H9 (cell line): ENCODE results near the gene NR5A1. TPM values are rescaled to one million over a fixed set of nuclear protein-coding genes. Genes with fewer than 3 reads are reported as not detected.

Source experiments
- DNase-seq: peaks from one replicate; pipeline ENCODE4 v3.0.0-alpha.2; 2017
- H2AFZ ChIP-seq: one replicate; pipeline ENCODE4 v1.6.1; 2013; ENCODE audit warnings: mild to moderate bottlenecking, low read length, control low read depth, moderate library complexity
- H2AK5ac ChIP-seq: 2 replicates; pipeline ENCODE4 v1.6.1; 2013; ENCODE audit warnings: low read length, control low read depth, mixed read lengths; ENCODE audit not compliant: insufficient read length
- H2BK120ac ChIP-seq: one replicate; pipeline ENCODE4 v1.6.1; 2013; ENCODE audit warnings: low read depth, mild to moderate bottlenecking, low read length, control low read depth, inconsistent platforms; ENCODE audit not compliant: poor library complexity, severe bottlenecking
- H2BK12ac ChIP-seq: 2 replicates; pipeline ENCODE4 v1.6.1; 2013; ENCODE audit warnings: low read length, control low read depth, mixed read lengths, low read depth; ENCODE audit not compliant: insufficient read length
- H2BK15ac ChIP-seq: 2 replicates; pipeline ENCODE4 v1.6.1; 2013; ENCODE audit warnings: low read depth, low read length, control low read depth
- H2BK20ac ChIP-seq: one replicate; pipeline ENCODE4 v1.6.1; 2013; ENCODE audit warnings: low read depth, mild to moderate bottlenecking, low read length, control low read depth, inconsistent platforms; ENCODE audit not compliant: poor library complexity, severe bottlenecking
- H2BK5ac ChIP-seq: 2 replicates; pipeline ENCODE4 v1.6.1; 2013; ENCODE audit warnings: low read length, control low read depth, mixed read lengths; ENCODE audit not compliant: insufficient read length
- H3K14ac ChIP-seq: 2 replicates; pipeline ENCODE4 v1.6.1; 2013; ENCODE audit warnings: low read length, control low read depth; ENCODE audit not compliant: insufficient read depth
- H3K18ac ChIP-seq: 2 replicates; pipeline ENCODE4 v1.6.1; 2013; ENCODE audit warnings: low read depth, mild to moderate bottlenecking, mixed read lengths, low read length, control low read depth; ENCODE audit not compliant: insufficient read length
- H3K23ac ChIP-seq: 2 replicates; pipeline ENCODE4 v1.6.1; 2013; ENCODE audit warnings: low read length, control low read depth, mixed read lengths, low read depth; ENCODE audit not compliant: insufficient read length
- H3K23me2 ChIP-seq: 2 replicates; pipeline ENCODE4 v1.6.1; 2013; ENCODE audit warnings: low read depth, mild to moderate bottlenecking, mixed read lengths, low read length, control low read depth; ENCODE audit not compliant: insufficient read length, poor library complexity, severe bottlenecking
- H3K27ac ChIP-seq: 2 replicates; pipeline ENCODE4 v1.5.1; 2013; ENCODE audit warnings: low read length, control low read depth, mixed read lengths, low read depth; ENCODE audit not compliant: insufficient read length
- H3K27me3 ChIP-seq: 2 replicates; pipeline ENCODE4 v1.6.1; 2013; ENCODE audit warnings: low read length, control low read depth, inconsistent platforms; ENCODE audit not compliant: insufficient read depth
- H3K4ac ChIP-seq: 2 replicates; pipeline ENCODE4 v1.6.1; 2013; ENCODE audit warnings: low read depth, mild to moderate bottlenecking, control low read depth, inconsistent platforms, low read length, moderate library complexity
- H3K4me1 ChIP-seq: 2 replicates; pipeline ENCODE4 v1.6.1; 2013; ENCODE audit warnings: low read length, control low read depth, inconsistent platforms; ENCODE audit not compliant: insufficient read depth
- H3K4me2 ChIP-seq: 2 replicates; pipeline ENCODE4 v1.6.1; 2013; ENCODE audit warnings: low read length, control low read depth, mixed read lengths; ENCODE audit not compliant: insufficient read length, insufficient read depth
- H3K56ac ChIP-seq: 2 replicates; pipeline ENCODE4 v1.6.1; 2013; ENCODE audit warnings: low read depth, mild to moderate bottlenecking, mixed read lengths, low read length, control low read depth; ENCODE audit not compliant: insufficient read length
- H3K79me1 ChIP-seq: 2 replicates; pipeline ENCODE4 v1.6.1; 2013; ENCODE audit warnings: low read depth, mild to moderate bottlenecking, moderate library complexity, low read length, control low read depth, inconsistent platforms; ENCODE audit not compliant: insufficient read depth, poor library complexity, severe bottlenecking
- H3K79me2 ChIP-seq: 2 replicates; pipeline ENCODE4 v1.6.1; 2013; ENCODE audit warnings: low read length, control low read depth, inconsistent platforms; ENCODE audit not compliant: insufficient read depth
- H3K9ac ChIP-seq: 2 replicates; pipeline ENCODE4 v1.6.1; 2013; ENCODE audit warnings: low read length, control low read depth, mixed read lengths; ENCODE audit not compliant: insufficient read length; ENCODE audit errors: extremely low read depth
- H3K9me3 ChIP-seq: one replicate; pipeline ENCODE4 v1.6.1; 2013; ENCODE audit warnings: low read depth, low read length, inconsistent platforms; ENCODE audit not compliant: control insufficient read depth
- H3T11ph ChIP-seq: one replicate; pipeline ENCODE4 v1.6.1; 2013; ENCODE audit warnings: mild to moderate bottlenecking, low read length, control low read depth, inconsistent platforms
- H4K20me1 ChIP-seq: one replicate; pipeline ENCODE4 v1.6.1; 2013; ENCODE audit not compliant: control insufficient read depth, insufficient read length, insufficient read depth
- H4K5ac ChIP-seq: 2 replicates; pipeline ENCODE4 v1.6.1; 2013; ENCODE audit warnings: low read depth, mild to moderate bottlenecking, mixed read lengths, low read length, control low read depth; ENCODE audit not compliant: insufficient read length
- H4K8ac ChIP-seq: replicated peaks from 2 replicates; pipeline ENCODE4 v1.6.1; 2013; ENCODE audit warnings: low read length, control low read depth, mixed read lengths, low read depth; ENCODE audit not compliant: insufficient read length
- H4K91ac ChIP-seq: 2 replicates; pipeline ENCODE4 v1.6.1; 2013; ENCODE audit warnings: low read depth, mild to moderate bottlenecking, moderate library complexity, mixed read lengths, low read length, control low read depth; ENCODE audit not compliant: insufficient read length
- H3K27ac Mint-ChIP-seq, 3 experiments: 2 replicates in 2 of 3; 3 replicates in 1 of 3; pipeline ENCODE4 v1.8.0; 2020 to 2021; ENCODE audit warnings: mixed read lengths in 3 of 3, mild to moderate bottlenecking in 1 of 3, moderate library complexity in 1 of 3
- H3K27me3 Mint-ChIP-seq: 2 replicates; pipeline ENCODE4 v1.8.0; 2021; ENCODE audit warnings: low read depth, mild to moderate bottlenecking, moderate library complexity, mixed read lengths
- H3K36me3 Mint-ChIP-seq, 3 experiments: 2 replicates in 2 of 3; 3 replicates in 1 of 3; pipeline ENCODE4 v1.8.0; 2020 to 2021; ENCODE audit warnings: low read depth in 3 of 3, mixed read lengths in 3 of 3; ENCODE audit not compliant: insufficient read depth in 1 of 3
- H3K4me1 Mint-ChIP-seq, 2 experiments: 2 replicates each; pipeline ENCODE4 v1.8.0; 2020; ENCODE audit warnings: mixed read lengths in 2 of 2
- H3K4me3 Mint-ChIP-seq, 2 experiments: 2 replicates in 1 of 2; 3 replicates in 1 of 2; pipeline ENCODE4 v1.8.0; 2020 to 2021; ENCODE audit warnings: mild to moderate bottlenecking in 2 of 2, mixed read lengths in 2 of 2, moderate library complexity in 1 of 2
- H3K9me3 Mint-ChIP-seq, 2 experiments: 2 replicates in 1 of 2; 3 replicates in 1 of 2; pipeline ENCODE4 v1.8.0; 2020; ENCODE audit warnings: mild to moderate bottlenecking in 2 of 2, mixed read lengths in 2 of 2, moderate library complexity in 1 of 2
- WGBS: extraction: QIAGEN DNeasy Blood & Tissue Kit; methylation state at CpG from one replicate; pipeline ENCODE4 v1.1.7; 2013; ENCODE audit warnings: missing lambda C conversion rate, low lambda C conversion rate, mixed read lengths; ENCODE audit not compliant: insufficient read length; ENCODE audit errors: extremely low coverage; 5-methylcytosine and 5-hydroxymethylcytosine counted together
- total RNA-seq: library from RNA; stranded (reverse); gene quantifications from 2 replicates; pipeline ENCODE4 v1.2.1, GENCODE V29; 2021
- TF ChIP-seq, protein P1 (sequence below): fragments of 200-600 bp; sonication (generic); conservative IDR thresholded peaks from 3 replicates; pipeline ENCODE4 v1.8.0; 2021; ENCODE audit warnings: antibody characterized with exemption, mild to moderate bottlenecking

NR5A1 gene
- total RNA-seq, 1 experiment from 2014 or later: 0.37 TPM

DNA sequence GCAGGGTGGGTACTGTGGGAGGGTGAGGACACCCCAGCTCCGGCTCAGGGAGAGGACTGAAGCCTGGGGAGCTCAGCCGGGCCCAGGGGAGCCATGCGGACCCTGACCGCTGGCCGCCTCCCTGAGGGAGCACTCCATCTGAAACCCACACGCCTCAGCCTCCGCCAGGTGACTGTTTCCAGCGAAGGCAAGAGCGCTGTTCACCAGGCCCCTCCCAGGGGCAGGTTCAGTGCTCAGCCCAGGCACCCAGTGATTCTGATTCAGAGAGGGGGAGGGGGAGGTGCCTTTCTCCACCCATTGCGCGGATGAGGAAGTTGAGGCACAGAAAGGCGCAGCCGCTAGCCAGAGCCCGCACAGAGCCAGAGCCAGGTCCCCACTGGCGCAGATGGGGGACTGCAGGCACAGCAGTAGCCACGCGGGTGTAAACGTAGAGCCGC lies 30.0 kb downstream of the NR5A1 start:
- TF ChIP-seq, protein P1, sequence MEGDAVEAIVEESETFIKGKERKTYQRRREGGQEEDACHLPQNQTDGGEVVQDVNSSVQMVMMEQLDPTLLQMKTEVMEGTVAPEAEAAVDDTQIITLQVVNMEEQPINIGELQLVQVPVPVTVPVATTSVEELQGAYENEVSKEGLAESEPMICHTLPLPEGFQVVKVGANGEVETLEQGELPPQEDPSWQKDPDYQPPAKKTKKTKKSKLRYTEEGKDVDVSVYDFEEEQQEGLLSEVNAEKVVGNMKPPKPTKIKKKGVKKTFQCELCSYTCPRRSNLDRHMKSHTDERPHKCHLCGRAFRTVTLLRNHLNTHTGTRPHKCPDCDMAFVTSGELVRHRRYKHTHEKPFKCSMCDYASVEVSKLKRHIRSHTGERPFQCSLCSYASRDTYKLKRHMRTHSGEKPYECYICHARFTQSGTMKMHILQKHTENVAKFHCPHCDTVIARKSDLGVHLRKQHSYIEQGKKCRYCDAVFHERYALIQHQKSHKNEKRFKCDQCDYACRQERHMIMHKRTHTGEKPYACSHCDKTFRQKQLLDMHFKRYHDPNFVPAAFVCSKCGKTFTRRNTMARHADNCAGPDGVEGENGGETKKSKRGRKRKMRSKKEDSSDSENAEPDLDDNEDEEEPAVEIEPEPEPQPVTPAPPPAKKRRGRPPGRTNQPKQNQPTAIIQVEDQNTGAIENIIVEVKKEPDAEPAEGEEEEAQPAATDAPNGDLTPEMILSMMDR: peak; percentile 28; the same call in 2 of the 3 replicates

More for the DNA sequence above, 30.0 kb downstream of the NR5A1 start:
- H2BK15ac ChIP-seq: no peak overlapping the region
- H2BK20ac ChIP-seq: no peak overlapping the region
- no peak overlapping the region for H3K4ac ChIP-seq
- no CpG with 5 or more reads among the region's 19 CpGs for WGBS
- no peaks in the 10 kb centered on the region; a peak in 1 of 7 replicates for H3K36me3 Mint-ChIP-seq
- H3K9ac ChIP-seq: no peak overlapping the region
- no peak overlapping the region for H3K23ac ChIP-seq
- H3K14ac ChIP-seq: peak overlapping the region; percentile 58
- peaks cover 63% of the 10 kb centered on the region for H3K27me3 Mint-ChIP-seq
- H3K18ac ChIP-seq: no peak overlapping the region
- H3K27ac Mint-ChIP-seq: no peak overlapping the region
- no peak overlapping the region for H4K8ac ChIP-seq
- H3K79me2 ChIP-seq: no peaks in the 10 kb centered on the region
- DNase-seq: peak; percentile 55
- no peak overlapping the region for H2BK12ac ChIP-seq
- no peak overlapping the region for H3K56ac ChIP-seq
- H3K27ac ChIP-seq: no peak overlapping the region
- H2BK5ac ChIP-seq: no peak overlapping the region
- peak overlapping the region; percentile 41 to 72 for H3K4me3 Mint-ChIP-seq
- H3K79me1 ChIP-seq: no peaks in the 10 kb centered on the region
- no peak overlapping the region for H2BK120ac ChIP-seq
- H4K20me1 ChIP-seq: no peaks in the 10 kb centered on the region
- H3K4me2 ChIP-seq: peak overlapping the region; percentile 43
- H3K27me3 ChIP-seq: peaks cover 3% of the 10 kb centered on the region; the same call in 1 of the 2 replicates
- H3K9me3 Mint-ChIP-seq: no peaks in the 10 kb centered on the region
- H4K5ac ChIP-seq: no peak overlapping the region
- no peak overlapping the region for H4K91ac ChIP-seq
- H3K4me1 ChIP-seq: no peaks in the 10 kb centered on the region
- peaks cover 16 to 42% of the 10 kb centered on the region in 2 experiments for H3K4me1 Mint-ChIP-seq
- no peak overlapping the region for H3T11ph ChIP-seq
- peaks cover under 1% of the 10 kb centered on the region for H3K23me2 ChIP-seq
- H2AFZ ChIP-seq: no peak overlapping the region
- no peaks in the 10 kb centered on the region for H3K9me3 ChIP-seq
- no peak overlapping the region for H2AK5ac ChIP-seq
